ENCODE data around the gene CBFA2T2. TPM values are rescaled to one million over a fixed set of nuclear protein-coding genes. Genes with fewer than 3 reads are reported as not detected.
"Not testable (repeated sequence)": the region's sequence is repeated elsewhere in the genome, so short reads cannot be mapped to it uniquely, and the experiment has no call there.

The CBFA2T2 gene
- total RNA-seq, 1 donor from 2014 or later, result 14.1 TPM

DNA sequence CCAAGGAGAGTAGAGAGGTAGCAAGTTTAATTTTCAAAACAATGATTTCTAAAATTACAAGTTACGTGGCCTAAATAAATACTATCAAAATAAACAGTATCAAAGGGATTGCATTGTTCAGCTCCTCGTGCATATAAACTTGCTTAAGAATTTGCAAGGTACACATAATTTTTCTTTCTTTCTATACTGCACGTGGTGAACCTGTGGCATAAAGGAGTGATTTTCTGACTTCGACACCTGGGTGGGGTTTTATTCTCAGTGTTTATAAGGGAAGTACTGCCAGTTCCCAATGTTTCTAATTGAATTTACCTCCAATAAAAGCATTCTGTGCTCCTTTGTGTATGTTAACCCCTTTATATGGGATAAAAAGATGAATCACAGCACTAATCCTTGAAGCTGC, 122.1 kb downstream of the CBFA2T2 start:
- intact Hi-C loops (cut with micrococcal nuclease), result no loop called here

DNA sequence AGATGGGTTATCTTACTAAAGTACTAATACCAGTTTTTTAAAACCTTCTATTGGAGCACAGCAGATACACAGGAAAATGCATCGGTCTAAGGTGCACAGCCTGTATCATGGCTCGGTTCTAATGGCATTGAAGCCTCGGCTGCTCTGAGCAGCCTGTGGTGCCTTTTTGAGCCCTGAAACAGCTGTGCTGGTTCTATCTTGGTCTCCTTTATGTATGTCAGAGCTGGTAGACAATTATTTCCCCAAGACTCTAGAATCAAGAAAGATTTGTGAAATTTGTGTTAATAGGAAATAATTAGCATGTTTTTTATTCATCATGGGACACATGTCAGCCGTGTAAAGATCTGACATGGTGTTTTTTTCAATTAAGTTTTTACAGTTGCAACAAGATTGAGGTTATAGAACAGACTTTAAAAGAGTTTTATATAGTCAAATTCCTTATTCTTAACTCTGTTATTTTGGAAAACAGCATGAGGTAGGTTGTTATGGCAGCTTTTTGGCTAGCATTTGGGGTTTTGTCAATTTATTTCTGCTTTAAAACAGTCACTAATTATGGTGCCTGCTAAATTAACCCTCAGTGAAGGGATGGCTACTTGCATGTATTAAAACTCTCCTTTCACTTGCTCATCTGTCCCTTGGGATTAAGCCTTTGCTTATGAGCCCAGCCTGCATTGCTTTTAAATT, 132.0 kb downstream of the CBFA2T2 start:
- intact Hi-C loops (cut with micrococcal nuclease), result no loop called here

DNA sequence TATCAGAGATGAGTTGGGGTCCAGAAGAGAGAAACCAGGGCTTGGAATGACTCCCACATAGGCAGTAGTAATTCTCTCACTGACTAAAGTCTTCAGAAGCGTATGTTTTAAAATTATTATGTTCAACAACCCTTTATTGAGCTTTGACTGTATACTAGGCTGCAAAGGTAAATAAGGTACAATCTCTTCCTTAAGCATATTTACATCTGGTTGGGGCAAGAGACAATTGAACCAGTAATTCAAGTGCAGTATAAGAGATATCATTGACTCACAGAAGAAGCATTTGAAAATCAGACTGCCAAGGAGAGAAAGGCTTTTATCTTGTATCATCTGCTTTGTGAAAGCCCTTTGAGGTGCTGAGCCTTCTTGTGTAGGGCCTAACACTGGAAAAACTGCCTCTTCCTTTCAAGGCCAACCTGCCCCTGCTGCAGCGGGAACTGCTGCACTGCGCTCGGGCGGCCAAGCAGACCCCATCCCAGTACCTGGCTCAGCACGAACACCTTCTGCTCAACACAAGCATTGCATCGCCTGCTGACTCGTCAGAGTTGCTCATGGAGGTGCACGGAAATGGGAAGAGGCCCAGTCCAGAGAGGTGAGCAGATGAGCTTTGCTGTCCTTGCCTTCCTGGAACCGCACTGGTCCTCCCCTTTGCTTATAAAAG, 132.9 kb downstream of the CBFA2T2 start:
- intact Hi-C loops (cut with micrococcal nuclease), result no loop called here

DNA sequence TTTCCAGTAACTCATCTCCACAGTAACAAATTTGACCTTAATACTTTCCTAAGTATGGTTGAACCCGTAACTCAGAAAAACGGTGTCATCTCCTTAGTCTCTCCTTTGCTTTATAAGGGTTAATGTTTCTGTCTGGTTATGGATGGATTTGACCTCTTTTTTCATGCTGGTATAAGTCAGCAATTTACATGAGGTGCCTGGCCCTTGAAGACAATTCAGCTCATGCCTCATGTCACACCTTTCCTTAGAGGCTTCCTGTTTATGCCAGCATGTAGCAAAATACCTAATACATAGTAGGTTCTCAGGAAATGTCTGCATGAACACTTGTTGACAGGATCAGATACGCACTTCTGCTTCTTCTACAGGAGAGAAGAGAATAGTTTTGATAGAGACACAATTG, 134.5 kb downstream of the CBFA2T2 start:
- intact Hi-C loops (cut with micrococcal nuclease), result no loop called here

DNA sequence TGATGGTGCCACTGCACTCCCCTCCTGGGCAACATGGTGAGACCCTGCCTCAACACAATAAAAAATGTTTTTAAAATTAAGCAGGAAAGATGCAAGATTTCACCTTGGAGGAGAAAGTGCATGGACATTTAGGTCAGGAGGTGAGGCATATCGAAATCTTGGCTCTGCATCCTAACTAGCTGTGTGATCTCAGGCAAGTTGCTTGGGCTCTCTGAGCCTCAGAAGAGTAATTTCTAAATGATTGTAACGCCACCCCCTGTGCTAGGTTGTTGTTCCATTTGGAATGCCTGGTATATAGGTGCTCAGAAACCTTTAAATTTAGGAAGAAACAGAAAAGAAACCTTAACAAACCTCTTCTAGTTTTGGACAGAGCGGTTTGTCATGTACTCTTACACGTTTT, 136.3 kb downstream of the CBFA2T2 start:
- intact Hi-C loops (cut with micrococcal nuclease), result no loop called here

DNA sequence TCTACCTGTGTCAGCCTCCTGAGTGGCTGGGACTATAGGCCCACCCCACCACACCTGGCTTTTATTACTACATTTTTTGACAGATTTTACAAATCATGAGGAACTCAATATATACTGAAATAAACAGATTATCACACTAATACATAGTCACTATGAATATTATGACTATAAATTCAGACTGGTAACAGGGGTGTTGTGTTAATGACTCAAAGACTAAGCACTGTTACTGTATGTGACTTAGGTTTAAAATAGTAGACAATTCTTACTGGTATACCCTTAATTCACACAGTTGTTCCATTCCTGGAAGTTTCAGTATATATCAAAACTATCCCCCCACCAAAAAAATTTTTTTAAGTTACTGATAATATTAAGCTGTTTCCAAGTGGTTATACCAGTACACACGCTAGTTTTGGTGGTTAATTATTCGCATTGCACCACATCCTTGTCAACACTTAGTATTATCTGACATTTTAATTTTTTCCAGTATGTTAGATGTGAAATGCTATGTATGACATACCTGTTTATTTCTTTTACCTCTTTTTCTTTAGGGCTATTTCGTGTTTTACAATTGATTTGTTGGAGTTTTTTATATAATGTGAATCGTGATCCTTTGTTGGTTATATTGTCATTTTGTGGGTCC, 137.8 kb downstream of the CBFA2T2 start:
- intact Hi-C loops (cut with micrococcal nuclease), result no loop called here

DNA sequence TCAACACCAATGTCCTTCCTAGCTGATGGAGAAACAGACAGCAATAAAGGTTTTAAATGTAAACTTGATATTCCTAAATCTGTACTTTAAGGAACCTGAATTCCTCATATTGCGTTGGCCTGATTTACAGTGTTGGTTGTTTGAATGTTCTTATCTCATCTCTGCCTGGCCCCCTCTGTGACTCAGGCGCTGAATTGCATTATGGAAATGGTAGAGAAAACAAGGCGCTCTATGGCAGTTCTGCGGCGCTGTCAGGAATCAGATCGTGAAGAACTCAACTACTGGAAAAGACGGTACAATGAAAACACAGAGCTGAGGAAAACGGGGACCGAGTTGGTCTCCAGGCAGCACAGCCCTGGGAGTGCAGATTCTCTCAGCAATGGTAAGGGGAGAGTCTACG, 139.6 kb downstream of the CBFA2T2 start:
- intact Hi-C loops (cut with micrococcal nuclease), result no loop called here

DNA sequence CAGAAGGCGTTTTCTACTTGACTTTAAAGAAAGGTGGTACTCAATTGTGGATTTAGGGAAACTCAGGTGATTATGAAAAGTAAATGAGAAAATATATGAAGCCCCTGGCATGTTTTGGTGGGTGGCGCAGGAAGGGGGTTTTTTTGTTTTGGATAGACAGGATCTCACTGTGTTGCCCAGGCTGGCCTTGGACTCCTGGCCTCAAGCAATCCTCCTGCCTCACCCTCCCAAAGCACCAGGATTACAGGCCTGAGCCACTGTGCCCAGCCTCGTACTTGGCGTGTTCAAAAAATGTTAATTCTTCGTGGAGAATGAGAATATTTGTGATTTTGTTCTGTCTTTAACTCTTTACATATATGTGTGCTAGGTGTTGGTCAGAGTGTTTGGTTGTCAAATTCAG, 140.1 kb downstream of the CBFA2T2 start:
- intact Hi-C loops (cut with micrococcal nuclease), result no loop called here

DNA sequence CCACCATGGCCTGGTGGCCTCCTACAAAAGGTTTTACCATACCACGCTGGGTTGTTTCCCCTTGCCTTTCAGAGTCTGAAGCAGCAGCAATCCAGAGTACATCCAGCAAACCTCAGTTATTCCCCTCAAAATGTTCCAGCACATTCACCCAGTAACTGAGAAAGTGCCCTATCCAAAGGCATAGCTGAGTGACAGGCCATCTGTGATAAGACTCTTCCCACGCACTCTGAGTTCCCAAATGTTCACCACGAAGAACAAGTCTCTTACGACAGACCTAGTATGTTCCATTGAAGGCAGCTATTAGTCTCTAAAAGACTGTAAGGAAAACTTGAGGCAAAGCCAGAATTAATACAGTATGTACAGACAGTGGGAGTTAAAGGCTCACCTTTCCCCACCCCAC, 140.6 kb downstream of the CBFA2T2 start:
- intact Hi-C loops (cut with micrococcal nuclease), result no loop called here

DNA sequence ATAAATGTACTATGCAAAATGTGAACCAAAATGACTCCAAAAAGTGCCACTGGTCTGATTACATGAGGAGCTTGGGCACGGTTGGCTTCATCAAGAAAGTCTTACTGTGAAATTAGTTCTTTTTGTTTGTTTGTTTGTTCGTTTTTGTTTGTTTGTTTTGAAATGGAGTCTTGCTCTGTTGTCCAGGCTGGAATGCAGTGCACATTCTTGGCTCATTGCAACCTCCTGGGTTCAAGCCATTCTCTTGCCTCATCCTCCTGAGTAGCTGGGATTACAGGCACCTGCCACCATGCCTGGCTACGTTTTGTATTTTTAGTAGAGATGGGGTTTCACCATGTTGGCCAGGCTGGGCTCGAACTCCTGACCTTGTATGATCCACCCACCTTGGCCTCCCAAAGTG, 142.0 kb downstream of the CBFA2T2 start:
- intact Hi-C loops (cut with micrococcal nuclease), result not testable (repeated sequence)

DNA sequence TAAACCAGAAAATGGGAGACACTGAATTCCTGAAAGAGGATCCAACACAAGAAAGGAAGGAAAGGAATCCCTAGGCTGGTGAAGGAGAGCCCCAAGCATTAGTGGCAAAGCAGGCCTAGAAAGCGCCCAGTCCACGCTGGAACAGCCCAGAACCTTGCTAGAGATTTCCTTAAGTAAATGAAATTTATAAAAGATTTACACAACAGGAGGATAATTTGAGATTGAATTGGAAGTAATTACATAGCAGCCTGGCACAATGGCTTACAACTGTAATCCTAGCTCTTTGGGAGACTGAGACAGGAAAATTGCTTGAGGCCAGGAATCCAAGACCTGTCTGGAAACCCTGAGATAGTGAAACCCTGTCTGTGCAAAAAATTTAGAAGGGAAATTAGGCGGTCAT, 145.4 kb downstream of the CBFA2T2 start:
- intact Hi-C loops (cut with micrococcal nuclease), result no loop called here

DNA sequence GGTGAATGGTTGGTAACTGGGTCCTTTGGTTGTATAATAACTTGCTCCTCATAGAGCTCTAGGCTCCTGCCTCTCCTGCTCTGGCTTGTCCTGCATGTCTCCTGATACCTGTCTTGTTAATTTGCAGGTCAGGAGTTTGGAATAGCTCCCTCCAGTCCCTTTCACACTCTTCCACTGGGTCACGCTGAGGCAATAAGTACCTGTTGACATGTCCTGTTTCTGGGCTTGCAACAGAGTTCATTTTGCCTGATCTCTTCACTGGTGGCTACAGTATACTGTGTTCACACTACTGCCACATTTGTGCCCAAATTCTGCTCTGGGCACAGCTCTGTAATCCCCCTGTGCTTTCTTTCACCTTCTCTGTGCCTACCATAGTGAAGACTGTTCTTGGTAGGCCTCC, 146.9 kb downstream of the CBFA2T2 start:
- intact Hi-C loops (cut with micrococcal nuclease), result no loop called here

DNA sequence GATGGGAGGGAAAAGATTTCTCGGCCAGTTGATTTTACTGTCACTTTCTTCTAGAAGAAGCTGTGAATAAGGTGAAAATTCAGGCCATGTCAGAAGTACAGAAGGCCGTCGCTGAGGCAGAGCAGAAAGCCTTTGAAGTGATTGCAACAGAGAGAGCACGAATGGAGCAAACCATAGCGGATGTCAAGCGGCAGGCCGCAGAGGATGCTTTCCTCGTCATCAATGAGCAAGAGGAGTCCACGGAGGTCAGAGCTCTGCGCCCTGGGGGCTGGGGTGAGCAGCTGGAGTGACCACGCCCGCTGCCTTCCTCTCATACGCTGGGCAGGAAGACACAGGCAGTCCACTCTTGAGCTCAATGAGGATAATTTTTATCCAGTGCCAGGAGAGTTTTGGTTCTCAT, 150.4 kb downstream of the CBFA2T2 start:
- intact Hi-C loops (cut with micrococcal nuclease), result no loop called here

DNA sequence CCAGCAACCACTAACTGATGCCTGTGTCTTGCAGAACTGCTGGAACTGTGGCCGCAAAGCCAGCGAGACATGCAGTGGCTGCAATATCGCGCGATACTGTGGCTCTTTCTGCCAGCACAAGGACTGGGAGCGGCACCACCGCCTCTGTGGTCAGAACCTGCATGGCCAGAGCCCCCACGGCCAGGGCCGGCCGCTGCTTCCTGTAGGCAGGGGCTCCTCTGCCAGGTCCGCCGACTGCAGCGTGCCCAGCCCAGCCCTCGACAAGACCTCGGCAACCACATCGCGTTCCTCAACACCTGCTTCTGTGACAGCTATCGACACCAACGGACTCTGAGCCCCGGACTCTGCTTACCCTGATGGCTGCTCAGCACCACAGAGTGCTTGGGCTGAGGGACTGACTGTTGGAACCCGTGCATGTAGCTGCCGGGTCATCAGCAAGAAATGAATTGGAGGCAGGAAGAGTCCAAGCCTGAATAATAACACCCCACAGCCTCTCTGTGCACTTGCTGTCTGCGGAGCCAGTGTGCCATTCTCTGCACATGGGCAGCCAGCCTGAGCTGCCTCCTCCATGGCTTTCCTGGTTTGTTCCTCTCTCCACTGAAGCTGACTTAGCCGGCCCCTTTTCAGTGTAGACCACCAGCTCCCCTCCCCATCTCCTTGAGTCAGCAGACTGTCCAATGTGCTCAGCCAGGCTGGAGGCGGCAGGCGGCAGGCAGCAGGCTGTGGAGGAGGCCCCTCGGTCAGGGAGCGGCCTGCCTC, 154.6 kb downstream of the CBFA2T2 start:
- intact Hi-C loops (cut with micrococcal nuclease), result no loop called here

DNA sequence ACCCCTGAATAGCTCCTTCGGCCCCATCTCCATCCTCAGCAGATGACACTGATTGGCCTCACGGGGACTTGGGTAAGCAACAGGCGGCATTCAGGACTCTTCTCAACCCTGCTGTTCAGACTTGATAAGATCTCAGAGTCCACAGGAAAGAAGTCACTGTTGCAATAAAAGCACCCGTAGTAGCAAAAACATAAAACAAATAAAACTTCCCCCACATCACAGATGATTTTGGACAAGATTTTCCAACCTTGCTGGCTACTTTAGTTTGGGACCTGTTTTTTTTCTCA, 155.1 kb downstream of the CBFA2T2 start:
- intact Hi-C loops (cut with micrococcal nuclease), result no loop called here

DNA sequence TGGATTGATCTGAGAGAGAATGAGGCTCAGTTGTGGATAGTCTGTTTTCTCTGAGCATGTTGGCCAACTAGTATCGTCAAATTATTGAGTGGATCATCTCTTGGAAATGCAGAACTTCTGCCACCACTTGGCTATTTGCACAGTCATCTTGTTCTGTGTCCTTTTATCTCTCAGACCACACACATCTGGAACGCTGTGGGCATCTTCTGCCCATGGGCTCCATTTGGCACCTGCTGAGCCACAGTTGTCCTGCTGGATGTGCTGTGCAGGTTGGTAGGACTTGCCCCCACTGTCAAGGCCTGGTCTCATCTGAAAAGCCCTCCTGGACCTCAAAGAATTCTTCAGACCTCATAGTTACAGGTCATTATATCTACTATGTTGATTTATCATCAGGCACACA, 155.5 kb downstream of the CBFA2T2 start:
- intact Hi-C loops (cut with micrococcal nuclease), result no loop called here

DNA sequence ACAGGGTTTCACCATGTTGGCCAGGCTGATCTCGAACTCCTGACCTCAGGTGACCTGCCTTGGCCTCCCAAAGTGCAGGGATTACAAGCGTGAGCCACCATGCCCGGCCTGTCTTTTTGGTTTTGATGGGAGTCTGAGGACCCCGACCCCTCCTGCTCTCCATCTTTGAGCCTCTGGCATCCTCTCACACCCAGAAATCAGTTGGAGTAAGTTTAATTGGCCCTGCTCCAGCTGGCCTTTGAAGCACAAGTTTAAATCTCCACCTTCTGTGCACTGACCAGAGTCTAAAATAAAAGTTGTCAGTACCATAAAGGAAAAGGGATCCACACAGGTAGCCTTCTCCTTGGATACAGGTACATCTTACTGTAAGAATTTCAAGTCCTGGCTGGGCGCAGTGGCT, 156.3 kb downstream of the CBFA2T2 start:
- intact Hi-C loops (cut with micrococcal nuclease), result no loop called here

DNA sequence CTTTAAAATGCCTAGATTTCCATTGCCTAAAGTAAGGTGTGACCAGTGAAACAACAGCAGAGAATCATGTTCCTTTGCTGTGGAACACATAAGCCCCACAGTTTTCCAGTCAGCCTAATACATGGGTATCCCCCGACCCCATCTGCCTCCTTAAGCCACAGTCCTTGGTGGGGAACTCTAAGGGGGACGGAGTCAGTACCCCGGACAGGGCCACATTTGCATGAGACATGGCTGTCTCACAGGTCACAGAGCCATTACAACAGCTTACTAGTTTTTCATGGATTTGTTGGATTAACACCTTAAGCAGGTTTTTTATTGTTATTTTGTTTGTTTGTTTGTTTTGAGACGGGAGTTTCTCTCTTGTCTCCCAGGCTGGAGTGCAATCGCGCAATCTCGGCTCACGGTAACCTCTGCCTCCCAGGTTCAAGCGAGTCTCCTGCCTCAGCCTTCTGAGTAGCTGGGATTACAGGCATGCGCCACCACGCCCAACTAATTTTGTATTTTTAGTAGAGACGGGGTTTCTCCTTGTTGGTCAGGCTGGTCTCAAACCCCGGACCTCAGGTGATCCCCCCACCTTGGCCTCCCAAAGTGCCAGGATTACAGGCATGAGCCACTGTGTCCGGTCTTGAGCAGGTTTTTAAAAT, 157.2 kb downstream of the CBFA2T2 start:
- intact Hi-C loops (cut with micrococcal nuclease), result not testable (repeated sequence)

DNA sequence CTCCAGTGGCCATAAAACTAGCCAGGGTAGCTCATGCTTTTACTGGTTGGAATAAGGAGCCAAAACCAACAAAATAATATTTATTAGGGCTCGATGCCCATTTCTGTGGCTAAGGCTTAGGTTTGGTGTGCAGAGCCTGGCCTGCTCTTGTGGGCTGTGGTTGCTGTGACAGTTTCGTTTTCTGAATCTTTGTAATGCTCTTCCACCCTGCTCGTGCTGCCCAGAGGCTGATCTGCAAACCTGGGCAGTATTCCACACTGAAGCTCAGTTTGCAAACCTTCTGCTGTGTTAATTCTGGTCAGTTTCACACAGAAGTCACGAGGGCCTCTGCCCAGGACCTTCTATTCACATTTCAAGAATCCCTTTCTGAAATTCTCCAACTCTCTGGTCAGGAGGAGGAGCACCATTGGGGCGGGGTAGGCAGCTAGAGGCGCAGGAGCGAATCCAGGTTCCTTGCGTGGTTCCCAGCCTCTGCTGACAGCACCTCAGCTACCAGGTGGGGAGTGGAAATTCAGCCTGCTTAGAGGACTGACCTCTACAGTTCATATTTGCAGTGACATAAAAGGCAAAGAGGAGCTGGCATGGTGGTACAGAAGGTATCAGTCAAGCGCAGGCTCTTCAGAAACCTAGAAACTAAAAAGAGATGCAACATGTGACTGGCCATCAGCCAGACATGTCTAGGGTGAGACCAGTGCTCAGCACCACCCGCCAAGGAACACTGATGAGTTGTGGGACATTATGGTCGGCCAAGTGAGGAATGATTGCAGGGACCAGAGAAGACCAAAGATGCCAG, 157.9 kb downstream of the CBFA2T2 start:
- intact Hi-C loops (cut with micrococcal nuclease), result no loop called here

DNA sequence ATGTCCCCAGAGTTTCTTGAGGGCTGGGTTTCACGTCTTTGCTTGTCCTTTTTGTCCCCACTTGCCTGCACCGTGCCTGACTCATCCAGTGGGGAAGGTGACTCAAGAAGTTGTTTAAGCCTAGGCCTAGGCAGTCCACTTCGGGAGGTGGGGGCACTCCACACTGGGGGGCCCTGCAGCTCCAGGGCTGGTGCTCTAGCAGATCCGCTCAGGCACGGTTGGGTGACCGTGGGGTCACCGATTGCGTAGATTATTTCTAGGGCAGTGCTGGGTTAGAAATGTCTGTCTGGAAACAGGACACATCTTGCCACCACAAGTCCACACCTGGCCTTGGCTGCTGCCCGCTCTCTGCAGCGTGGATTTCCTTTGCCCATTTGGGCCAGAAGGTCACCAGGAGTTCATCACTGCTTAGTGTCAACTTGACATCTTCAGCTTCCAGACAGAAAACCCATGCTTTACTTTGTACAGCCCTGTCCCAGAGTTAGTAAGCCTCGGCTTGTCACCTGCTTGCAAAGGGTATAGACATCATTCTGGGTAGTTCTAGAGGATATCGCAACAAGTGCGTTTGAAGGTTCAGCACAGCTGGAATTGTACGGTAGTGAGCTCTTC, 158.6 kb downstream of the CBFA2T2 start:
- intact Hi-C loops (cut with micrococcal nuclease), result no loop called here
